ENCODE results near the gene RNMT.
"Not testable (repeated sequence)": the region's sequence is repeated elsewhere in the genome, so short reads cannot be mapped to it uniquely, and the experiment has no call there.

Gene RNMT

GRCh38 chr18:13726972-13727331, 479 bp downstream of the RNMT start:
- DNase-seq, result peak in 6 of 10 donors; percentile 15 to 87 (median 30)
- intact Hi-C loops (cut with DNase I), result loop anchor here (1.0 to 10.0 kb wide), 3 partner anchors 92 to 512 kb away; partner anchors contain the start of gene LDLRAD4

- DNase-seq, result no peak
- intact Hi-C loops (cut with DNase I), result no loop called here
Measured at GRCh38 chr18:13730481-13730880, 4.0 kb downstream of the RNMT start.

GRCh38 chr18:13735681-13736080, 9.2 kb downstream of the RNMT start:
- intact Hi-C loops (cut with DNase I), result no loop called here
- no peak for DNase-seq

GRCh38 chr18:13745696-13746095, 19.2 kb downstream of the RNMT start:
- no peak for DNase-seq
- intact Hi-C loops (cut with DNase I), result no loop called here

DNA sequence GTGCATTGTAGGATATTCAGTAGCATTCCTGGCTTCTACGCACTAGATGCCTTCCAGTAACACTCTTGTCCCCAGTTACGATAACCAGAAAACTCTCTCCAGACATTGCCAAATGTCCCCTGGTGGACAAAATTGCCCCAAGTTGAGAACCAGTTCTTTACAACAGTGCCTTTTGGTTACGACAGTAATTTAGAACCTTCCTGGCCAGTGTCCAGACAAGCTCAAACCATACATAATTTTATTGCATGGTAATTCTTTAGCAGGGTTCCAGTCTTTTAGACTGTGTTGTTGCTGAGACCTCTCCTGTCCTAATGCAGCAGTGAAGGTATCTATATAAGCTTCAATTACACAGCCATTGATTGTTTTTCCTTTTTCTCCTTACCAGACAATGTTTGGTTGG, 20.2 kb downstream of the RNMT start:
- intact Hi-C loops (cut with DNase I), result no loop called here
- no peak for DNase-seq

DNA sequence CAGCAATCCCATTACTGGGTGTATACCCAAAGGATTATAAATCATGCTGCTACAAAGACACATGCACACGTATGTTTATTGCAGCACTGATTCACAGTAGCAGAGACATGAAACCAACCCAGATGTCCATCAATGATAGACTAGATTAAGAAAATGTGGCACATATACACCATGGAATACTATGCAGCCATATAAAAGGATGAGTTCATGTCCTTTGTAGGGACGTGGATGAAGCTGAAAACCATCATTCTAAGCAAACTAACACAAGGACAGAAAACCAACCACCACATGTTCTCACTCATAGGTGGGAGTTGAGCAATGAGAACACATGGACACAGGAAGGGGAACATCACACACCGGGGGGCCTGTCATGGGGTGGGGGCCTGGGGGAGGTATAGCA, 25.1 kb downstream of the RNMT start:
- intact Hi-C loops (cut with DNase I); DNase-seq: not testable (repeated sequence)

GRCh38 chr18:13756261-13756660, 29.8 kb downstream of the RNMT start:
- DNase-seq, result no peak
- intact Hi-C loops (cut with DNase I), result no loop called here

DNA sequence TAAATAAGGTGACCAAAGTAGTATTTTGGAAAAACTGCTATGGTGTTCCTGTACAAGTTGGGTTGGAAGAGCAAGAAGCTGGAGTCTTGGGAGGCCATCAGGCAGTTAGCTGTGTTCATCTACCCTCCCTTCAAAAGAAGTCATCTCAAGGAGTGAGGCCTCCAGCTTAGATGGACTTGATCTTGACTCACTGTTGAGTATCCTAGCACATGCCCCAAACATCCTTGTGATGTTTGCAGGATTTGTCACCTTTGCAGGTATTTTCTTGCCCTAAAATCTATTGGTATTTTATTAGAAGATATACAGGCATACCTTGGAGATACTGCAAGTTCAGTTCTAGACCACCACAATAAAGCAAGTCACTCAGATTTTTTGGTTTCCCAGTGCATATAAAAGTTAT, 30.2 kb downstream of the RNMT start:
- intact Hi-C loops (cut with DNase I), result no loop called here
- DNase-seq, result no peak

DNA sequence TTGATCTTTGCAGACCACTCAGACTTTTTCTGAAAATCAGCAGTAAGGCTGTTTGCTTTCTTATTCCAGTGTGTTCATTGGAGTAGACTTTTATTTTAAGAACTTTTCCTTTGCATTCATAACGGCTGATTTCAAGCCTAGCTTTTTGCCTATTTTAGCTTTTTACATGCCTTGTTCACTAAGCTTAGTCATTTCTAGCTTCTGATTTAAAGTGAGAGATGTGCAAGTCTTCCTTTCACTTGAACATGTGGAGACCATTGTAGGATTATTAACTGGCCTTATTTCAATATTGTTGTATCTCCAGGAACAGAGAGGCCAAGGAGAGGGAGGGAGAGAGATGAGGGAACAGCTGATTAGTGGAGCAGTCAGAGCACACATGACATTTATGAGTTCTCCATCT, 32.1 kb downstream of the RNMT start:
- intact Hi-C loops (cut with DNase I), result no loop called here
- DNase-seq, result no peak

GRCh38 chr18:13760047-13760446, 33.6 kb downstream of the RNMT start:
- intact Hi-C loops (cut with DNase I), result no loop called here
- no peak for DNase-seq

- intact Hi-C loops (cut with DNase I), result no loop called here
- DNase-seq, result no peak
Measured at GRCh38 chr18:13762690-13763439, 36.4 kb downstream of the RNMT start.

- intact Hi-C loops (cut with DNase I), result no loop called here
Measured at GRCh38 chr18:13775058-13775457, 48.6 kb downstream of the RNMT start.

DNA sequence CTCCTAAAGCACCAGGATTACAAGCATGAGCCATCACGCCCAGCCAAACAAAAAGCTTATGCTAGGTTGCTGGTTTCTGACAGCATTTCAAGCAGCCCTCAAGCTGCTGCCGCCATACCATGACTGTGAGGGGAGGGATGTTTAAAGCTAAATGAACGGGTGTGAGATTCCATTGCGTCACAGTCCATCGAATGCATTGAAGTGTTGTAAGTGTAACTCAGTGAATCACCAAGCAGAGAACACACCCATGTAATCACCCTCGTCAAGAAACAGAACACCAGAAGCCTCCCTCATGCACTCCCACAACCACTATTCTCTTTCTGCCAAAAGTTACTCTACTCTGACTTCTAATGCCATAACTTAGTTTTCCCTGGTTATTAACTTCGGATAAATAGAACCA, 64.7 kb downstream of the RNMT start:
- no peak for DNase-seq
- intact Hi-C loops (cut with DNase I), result no loop called here

More at GRCh38 chr18:13775058-13775457, 48.6 kb downstream of the RNMT start:
- DNase-seq, result no peak

- intact Hi-C loops (cut with DNase I), result no loop called here
- no peak for DNase-seq
Measured at GRCh38 chr18:13793819-13794218, 67.3 kb downstream of the RNMT start.

DNA sequence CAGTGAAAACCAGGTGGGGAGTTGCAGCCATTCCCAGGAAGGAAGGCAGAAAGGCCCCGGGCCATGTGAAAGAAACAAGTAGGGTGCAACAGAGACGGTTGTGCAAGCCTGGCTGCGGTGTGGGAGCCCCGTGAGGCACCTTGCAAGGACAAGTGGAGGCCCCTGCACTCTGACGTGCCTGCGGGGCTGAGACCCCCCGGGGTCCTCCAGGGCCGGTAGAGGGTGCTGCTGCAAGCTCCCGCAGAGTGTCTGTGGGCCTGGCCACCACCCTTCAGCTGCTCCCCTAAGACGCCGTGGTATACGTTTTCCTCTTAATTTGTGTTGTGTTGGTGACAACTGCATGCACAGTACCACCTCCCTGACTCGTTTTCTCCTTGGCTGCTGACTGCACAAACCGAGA, 70.0 kb downstream of the RNMT start:
- intact Hi-C loops (cut with DNase I), result no loop called here
- no peak for DNase-seq

DNA sequence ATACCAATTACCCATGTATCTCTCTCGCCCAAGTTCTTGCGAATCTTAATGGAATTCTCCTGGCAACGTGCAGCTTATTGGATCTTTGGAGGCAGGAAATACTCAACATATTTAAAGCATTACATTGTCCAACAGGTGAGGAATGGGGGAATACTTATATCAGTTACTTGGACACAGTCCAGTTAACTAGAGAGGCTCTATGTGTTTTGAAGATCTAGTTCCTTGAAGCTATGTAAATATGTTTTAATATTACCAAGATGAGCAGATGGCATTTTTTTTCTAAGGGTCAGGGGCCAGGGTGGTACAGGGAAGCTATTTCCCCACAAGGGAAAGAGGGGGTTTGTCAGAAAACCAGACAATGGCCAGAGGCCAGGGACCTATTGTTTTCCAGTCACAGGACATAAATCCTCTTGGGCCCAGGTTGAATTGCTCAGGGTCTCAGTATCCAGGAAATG, 70.7 kb downstream of the RNMT start:
- intact Hi-C loops (cut with DNase I), result no loop called here
- no peak for DNase-seq

DNA sequence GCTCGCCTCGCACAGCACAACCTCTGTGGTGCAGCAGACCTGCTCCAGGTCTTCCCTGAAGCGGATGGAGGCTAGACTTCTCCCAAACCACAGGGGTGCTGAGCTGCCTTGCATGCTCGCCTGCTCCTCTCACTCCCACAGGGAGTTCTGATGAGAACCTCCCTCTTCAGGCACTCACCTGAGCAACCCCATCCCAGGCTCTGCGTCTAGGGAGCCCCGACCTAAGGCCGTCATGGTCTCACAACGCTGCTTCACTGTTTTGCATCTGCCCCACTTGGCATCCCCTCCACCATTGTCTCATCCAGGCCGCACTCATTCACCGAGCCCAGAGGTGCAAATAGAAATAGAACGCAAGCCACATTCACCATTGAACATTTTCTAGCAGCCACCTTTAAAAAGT, 72.9 kb downstream of the RNMT start:
- intact Hi-C loops (cut with DNase I), result no loop called here
- DNase-seq, result no peak

- peak; percentile 48 to 95 (median 74) for DNase-seq
- intact Hi-C loops (cut with DNase I), result no loop called here
Measured at GRCh38 chr18:13800505-13801259, 74.2 kb downstream of the RNMT start.

DNA sequence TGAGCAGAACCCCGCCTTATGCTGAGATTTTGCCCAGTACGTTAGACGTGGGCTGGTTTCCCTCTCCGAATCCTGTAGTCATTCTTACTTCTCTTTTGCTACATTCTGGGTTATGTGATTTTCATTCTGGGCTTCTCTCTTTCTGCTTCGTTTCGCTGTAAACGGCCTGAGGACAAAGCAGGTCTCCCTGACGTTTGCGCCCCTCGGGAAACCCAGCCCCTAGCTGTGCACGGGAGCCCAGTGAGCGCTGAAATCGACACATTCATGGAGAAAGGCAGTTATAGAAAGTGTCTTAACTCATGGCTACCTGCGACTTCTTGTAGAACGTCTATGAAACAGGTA, 74.8 kb downstream of the RNMT start:
- intact Hi-C loops (cut with DNase I), result no loop called here
- no peak for DNase-seq

GRCh38 chr18:13804305-13804704, 77.8 kb downstream of the RNMT start:
- intact Hi-C loops (cut with DNase I), result no loop called here
- no peak for DNase-seq

DNA sequence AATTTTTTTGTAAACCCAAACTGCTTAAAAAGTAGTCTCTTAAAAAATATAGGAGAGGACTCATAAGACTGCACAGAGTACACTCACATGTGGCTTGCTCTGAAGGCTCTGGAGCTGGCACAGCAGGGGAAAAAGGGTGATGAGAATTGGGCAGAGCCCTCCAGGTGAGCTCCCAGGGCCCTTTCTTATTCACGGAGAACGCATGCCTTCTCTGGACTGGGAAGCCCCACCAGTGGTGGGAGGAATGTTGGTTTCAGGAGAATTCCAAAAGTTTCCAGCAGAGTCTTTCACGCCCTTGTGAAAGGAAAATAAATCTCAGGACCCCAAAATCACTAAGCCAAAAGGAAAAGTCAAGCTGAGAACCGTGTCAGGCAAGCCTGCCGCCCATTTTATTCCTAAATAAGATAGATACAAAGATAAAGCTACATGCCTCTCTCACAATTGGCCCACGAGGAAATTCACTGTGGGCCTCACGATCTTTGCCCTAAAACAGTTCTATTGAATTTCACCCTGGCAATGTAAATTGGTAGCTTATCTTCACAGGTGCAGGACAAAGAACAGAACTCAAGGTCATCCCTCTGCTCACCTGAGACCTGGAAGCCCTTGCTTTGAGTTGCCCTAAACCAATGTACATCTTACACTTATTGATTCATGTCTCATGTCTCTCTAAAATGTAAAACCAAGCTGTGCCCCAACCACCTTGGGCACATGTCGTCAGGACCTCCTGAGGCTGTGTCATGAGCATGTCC, 82.0 kb downstream of the RNMT start:
- intact Hi-C loops (cut with DNase I), result no loop called here
- no peak for DNase-seq
